ENCODE data around the gene CCDC116.

Gene CCDC116

GRCh38 chr22:21683401-21683811 is 50.8 kb downstream of the CCDC116 start:
- TF ChIP-seq CTCF (IDR thresholded peaks at IDR 0.05; ENCODE audit: extremely low read depth, missing control alignments), result no peak
- no peak for DNase-seq (ENCODE audit: low spot score)

GRCh38 chr22:21684492-21685163 is 52.1 kb downstream of the CCDC116 start:
- no peak for DNase-seq (ENCODE audit: low spot score)
- no peak for TF ChIP-seq CTCF (IDR thresholded peaks at IDR 0.05; ENCODE audit: extremely low read depth, missing control alignments)

GRCh38 chr22:21685164-21685513 is 52.6 kb downstream of the CCDC116 start:
- no peak for DNase-seq (ENCODE audit: low spot score)
- TF ChIP-seq CTCF (IDR thresholded peaks at IDR 0.05; ENCODE audit: extremely low read depth, missing control alignments), result no peak

GRCh38 chr22:21686193-21686608 is 53.6 kb downstream of the CCDC116 start:
- TF ChIP-seq CTCF (IDR thresholded peaks at IDR 0.05; ENCODE audit: extremely low read depth, missing control alignments), result no peak
- DNase-seq (ENCODE audit: low spot score), result no peak

All from GM20000 (cell line).